Measurements from ENCODE around the gene CDK16.

DNA sequence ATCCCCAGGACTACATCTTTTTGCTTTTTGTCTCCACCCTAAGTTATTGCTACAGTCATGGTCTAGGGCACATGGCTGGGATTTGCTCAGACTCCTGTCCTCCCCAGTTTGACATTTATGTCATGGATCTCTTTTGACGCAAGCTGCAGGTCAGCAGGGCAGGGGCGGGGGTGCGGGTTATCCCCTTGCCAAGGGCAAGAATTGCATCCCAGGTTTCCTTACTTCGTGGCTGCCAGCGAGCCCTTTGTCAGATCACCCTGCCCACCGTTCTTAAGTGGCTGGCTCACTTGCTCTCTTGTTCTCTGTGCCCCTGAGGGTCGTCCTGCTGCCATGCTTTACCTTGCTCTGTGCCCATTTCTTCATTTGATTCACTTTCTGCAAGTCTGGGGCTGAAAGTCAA is 45.9 kb upstream of the CDK16 start:
- TF ChIP-seq, protein P1, sequence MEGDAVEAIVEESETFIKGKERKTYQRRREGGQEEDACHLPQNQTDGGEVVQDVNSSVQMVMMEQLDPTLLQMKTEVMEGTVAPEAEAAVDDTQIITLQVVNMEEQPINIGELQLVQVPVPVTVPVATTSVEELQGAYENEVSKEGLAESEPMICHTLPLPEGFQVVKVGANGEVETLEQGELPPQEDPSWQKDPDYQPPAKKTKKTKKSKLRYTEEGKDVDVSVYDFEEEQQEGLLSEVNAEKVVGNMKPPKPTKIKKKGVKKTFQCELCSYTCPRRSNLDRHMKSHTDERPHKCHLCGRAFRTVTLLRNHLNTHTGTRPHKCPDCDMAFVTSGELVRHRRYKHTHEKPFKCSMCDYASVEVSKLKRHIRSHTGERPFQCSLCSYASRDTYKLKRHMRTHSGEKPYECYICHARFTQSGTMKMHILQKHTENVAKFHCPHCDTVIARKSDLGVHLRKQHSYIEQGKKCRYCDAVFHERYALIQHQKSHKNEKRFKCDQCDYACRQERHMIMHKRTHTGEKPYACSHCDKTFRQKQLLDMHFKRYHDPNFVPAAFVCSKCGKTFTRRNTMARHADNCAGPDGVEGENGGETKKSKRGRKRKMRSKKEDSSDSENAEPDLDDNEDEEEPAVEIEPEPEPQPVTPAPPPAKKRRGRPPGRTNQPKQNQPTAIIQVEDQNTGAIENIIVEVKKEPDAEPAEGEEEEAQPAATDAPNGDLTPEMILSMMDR (conservative IDR thresholded peaks at IDR 0.05), result no peak
- TF ChIP-seq ZFX (IDR thresholded peaks at IDR 0.05), result no peak
